Measurements from ENCODE around the gene EPS8L2. TPM values are rescaled to one million over a fixed set of nuclear protein-coding genes. Genes with fewer than 3 reads are reported as not detected.

EPS8L2 gene
- total and polyA plus RNA-seq, 10 of the 15 experiments (the other 5 are each of a cell fraction or from before 2014, with no cell fraction given), result 0.76 to 20.0 (median 9.7) TPM

DNA sequence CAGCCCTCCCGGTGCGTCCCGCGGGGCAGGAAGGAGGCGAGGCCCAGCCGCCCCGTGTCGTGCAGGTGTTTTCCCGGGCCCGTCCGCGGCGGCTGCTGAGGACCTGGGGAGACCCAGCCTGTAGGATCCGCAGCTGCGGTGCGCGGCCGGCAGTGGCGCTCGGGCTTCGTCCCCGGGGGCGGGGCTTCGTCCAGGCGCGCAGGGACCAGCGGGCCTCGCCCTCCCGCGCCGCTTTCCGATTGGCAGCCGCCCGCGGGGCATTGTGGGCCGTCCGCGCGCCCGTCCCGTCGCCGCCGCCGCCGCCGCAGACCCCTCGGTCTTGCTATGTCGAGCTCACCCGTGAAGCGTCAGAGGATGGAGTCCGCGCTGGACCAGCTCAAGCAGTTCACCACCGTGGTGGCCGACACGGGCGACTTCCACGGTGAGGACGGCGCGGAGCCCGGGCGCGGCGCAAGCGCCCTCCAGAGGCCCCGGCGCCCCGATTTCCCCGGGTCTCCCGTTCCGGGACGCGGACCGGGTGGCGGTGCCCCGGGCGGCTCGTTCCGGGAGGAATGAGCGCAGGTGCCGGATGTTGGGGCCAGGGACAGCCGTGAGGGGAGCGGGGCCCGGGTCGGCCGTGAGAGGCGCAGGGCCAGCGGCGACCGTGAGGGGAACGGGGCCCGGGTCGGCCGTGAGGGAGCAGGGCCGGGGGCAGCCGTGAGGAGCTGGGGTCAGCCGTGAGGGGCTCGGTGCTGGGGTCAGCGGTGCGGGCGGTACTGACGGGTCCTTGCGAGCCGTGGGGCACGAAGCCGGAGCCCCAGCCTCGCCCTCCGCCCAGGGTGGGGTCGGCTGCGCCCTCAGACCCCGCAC lies 41.4 kb downstream of the EPS8L2 start, which contains the start of gene TALDO1 (continued):
- TF ChIP-seq ZNF384 (IDR thresholded peaks at IDR 0.05; ENCODE audit: borderline replicate concordance, low read depth, low read length) (no peak), CHD2 (IDR thresholded peaks at IDR 0.05; ENCODE audit: borderline replicate concordance, low read depth, low read length) (no peak), ATF7 (IDR thresholded peaks at IDR 0.05; ENCODE audit: low read depth) (no peak), POLR2A (IDR thresholded peaks at IDR 0.05; ENCODE audit: low read depth, low read length) (peak; percentile 86), EZH2 (IDR thresholded peaks at IDR 0.05; ENCODE audit: borderline replicate concordance, control insufficient read depth, low read depth, low read length) (no peak), YY1 (IDR thresholded peaks at IDR 0.05; ENCODE audit: low read depth, low read length) (peak; percentile 8; the same call in 1 of the 2 replicates), STAT1 (conservative IDR thresholded peaks at IDR 0.05) (no peak), STAT3 (IDR thresholded peaks at IDR 0.05; ENCODE audit: low read depth, low read length) (no peak), PML (IDR thresholded peaks at IDR 0.05; ENCODE audit: low read length) (no peak), TCF12 (IDR thresholded peaks at IDR 0.05; ENCODE audit: low read depth, low read length) (no peak), EGR1 (IDR thresholded peaks at IDR 0.05; ENCODE audit: borderline replicate concordance in 1 of 2, low read depth in 2 of 2, low read length in 2 of 2) (peak in 1 of 2 experiments; percentile 16; a peak in 1 of 3 replicates), JUNB (IDR thresholded peaks at IDR 0.05) (no peak), SUZ12 (IDR thresholded peaks at IDR 0.05; ENCODE audit: unreplicated experiment) (no peak), RCOR1 (conservative IDR thresholded peaks at IDR 0.05; ENCODE audit: low read depth, low read length) (no peak), TARDBP (IDR thresholded peaks at IDR 0.05; ENCODE audit: borderline replicate concordance) (no peak), MYB (IDR thresholded peaks at IDR 0.05; ENCODE audit: borderline replicate concordance, low read depth, low read length) (no peak), FOS (IDR thresholded peaks at IDR 0.05; ENCODE audit: borderline replicate concordance, extremely low read depth, insufficient read length) (no peak), ZNF24 (IDR thresholded peaks at IDR 0.05) (0 out of 2 replicates have a peak, but pooled peaks have one; percentile 17), RAD51 (IDR thresholded peaks at IDR 0.05) (no peak)
- TF ChIP-seq, protein P1, sequence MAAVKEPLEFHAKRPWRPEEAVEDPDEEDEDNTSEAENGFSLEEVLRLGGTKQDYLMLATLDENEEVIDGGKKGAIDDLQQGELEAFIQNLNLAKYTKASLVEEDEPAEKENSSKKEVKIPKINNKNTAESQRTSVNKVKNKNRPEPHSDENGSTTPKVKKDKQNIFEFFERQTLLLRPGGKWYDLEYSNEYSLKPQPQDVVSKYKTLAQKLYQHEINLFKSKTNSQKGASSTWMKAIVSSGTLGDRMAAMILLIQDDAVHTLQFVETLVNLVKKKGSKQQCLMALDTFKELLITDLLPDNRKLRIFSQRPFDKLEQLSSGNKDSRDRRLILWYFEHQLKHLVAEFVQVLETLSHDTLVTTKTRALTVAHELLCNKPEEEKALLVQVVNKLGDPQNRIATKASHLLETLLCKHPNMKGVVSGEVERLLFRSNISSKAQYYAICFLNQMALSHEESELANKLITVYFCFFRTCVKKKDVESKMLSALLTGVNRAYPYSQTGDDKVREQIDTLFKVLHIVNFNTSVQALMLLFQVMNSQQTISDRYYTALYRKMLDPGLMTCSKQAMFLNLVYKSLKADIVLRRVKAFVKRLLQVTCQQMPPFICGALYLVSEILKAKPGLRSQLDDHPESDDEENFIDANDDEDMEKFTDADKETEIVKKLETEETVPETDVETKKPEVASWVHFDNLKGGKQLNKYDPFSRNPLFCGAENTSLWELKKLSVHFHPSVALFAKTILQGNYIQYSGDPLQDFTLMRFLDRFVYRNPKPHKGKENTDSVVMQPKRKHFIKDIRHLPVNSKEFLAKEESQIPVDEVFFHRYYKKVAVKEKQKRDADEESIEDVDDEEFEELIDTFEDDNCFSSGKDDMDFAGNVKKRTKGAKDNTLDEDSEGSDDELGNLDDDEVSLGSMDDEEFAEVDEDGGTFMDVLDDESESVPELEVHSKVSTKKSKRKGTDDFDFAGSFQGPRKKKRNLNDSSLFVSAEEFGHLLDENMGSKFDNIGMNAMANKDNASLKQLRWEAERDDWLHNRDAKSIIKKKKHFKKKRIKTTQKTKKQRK (IDR thresholded peaks at IDR 0.05; ENCODE audit: low read depth, low read length), result no peak
- TF ChIP-seq, protein P2, sequence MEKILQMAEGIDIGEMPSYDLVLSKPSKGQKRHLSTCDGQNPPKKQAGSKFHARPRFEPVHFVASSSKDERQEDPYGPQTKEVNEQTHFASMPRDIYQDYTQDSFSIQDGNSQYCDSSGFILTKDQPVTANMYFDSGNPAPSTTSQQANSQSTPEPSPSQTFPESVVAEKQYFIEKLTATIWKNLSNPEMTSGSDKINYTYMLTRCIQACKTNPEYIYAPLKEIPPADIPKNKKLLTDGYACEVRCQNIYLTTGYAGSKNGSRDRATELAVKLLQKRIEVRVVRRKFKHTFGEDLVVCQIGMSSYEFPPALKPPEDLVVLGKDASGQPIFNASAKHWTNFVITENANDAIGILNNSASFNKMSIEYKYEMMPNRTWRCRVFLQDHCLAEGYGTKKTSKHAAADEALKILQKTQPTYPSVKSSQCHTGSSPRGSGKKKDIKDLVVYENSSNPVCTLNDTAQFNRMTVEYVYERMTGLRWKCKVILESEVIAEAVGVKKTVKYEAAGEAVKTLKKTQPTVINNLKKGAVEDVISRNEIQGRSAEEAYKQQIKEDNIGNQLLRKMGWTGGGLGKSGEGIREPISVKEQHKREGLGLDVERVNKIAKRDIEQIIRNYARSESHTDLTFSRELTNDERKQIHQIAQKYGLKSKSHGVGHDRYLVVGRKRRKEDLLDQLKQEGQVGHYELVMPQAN (conservative IDR thresholded peaks at IDR 0.05), result peak; percentile 69; the same call in 1 of the 2 replicates
- TF ChIP-seq, protein P3, sequence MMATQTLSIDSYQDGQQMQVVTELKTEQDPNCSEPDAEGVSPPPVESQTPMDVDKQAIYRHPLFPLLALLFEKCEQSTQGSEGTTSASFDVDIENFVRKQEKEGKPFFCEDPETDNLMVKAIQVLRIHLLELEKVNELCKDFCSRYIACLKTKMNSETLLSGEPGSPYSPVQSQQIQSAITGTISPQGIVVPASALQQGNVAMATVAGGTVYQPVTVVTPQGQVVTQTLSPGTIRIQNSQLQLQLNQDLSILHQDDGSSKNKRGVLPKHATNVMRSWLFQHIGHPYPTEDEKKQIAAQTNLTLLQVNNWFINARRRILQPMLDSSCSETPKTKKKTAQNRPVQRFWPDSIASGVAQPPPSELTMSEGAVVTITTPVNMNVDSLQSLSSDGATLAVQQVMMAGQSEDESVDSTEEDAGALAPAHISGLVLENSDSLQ (IDR thresholded peaks at IDR 0.05), result peak; percentile 14; the same call in 1 of the 2 replicates
- TF ChIP-seq, protein P4, sequence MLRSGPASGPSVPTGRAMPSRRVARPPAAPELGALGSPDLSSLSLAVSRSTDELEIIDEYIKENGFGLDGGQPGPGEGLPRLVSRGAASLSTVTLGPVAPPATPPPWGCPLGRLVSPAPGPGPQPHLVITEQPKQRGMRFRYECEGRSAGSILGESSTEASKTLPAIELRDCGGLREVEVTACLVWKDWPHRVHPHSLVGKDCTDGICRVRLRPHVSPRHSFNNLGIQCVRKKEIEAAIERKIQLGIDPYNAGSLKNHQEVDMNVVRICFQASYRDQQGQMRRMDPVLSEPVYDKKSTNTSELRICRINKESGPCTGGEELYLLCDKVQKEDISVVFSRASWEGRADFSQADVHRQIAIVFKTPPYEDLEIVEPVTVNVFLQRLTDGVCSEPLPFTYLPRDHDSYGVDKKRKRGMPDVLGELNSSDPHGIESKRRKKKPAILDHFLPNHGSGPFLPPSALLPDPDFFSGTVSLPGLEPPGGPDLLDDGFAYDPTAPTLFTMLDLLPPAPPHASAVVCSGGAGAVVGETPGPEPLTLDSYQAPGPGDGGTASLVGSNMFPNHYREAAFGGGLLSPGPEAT (IDR thresholded peaks at IDR 0.05; ENCODE audit: low read depth), result no peak

Measured in GM12878 (cell line).